Spinal cord (tissue), 10 donors: ENCODE results near the gene AOAH. TPM values are rescaled to one million over a fixed set of nuclear protein-coding genes. Genes with fewer than 3 reads are reported as not detected.
"Not testable (repeated sequence)": the region's sequence is repeated elsewhere in the genome, so short reads cannot be mapped to it uniquely, and the experiment has no call there.

ENCODE experiments used
- DNase-seq, 6 donors: peaks; one replicate each; pipeline versions ENCODE4 v3.0.0 to v3.0.0-alpha.2; 2013 to 2015; ENCODE audit warnings: low spot score in 6 of 6, low read depth in 4 of 6
- H3K27ac ChIP-seq: one replicate; pipeline ENCODE4 v1.5.1; 2013; ENCODE audit warnings: low read depth, low read length, control low read depth
- H3K27me3 ChIP-seq: one replicate; pipeline ENCODE4 v1.6.1; 2013; ENCODE audit warnings: low read length; ENCODE audit not compliant: control insufficient read depth, insufficient read depth
- H3K36me3 ChIP-seq: one replicate; pipeline ENCODE4 v1.6.1; 2013; ENCODE audit warnings: low read length; ENCODE audit not compliant: control insufficient read depth, insufficient read depth
- H3K4me1 ChIP-seq: one replicate; pipeline ENCODE4 v1.6.1; 2013; ENCODE audit warnings: low read length; ENCODE audit not compliant: control insufficient read depth, insufficient read depth
- H3K4me3 ChIP-seq: one replicate; pipeline ENCODE4 v1.5.1; 2013; ENCODE audit warnings: low read depth, low read length, control low read depth
- H3K9me3 ChIP-seq: one replicate; pipeline ENCODE4 v1.6.1; 2013; ENCODE audit warnings: low read length; ENCODE audit not compliant: control insufficient read depth, insufficient read depth
- WGBS: methylation state at CpG from one replicate; pipeline ENCODE4 v1.1.5; 2013; ENCODE audit warnings: missing lambda C conversion rate; ENCODE audit not compliant: insufficient coverage; 5-methylcytosine and 5-hydroxymethylcytosine counted together
- polyA plus RNA-seq, 2 donors: library from polyadenylated mRNA; unstranded; fragments of 120-200 nt; gene quantifications; one replicate each; pipeline ENCODE4 v1.2.1, GENCODE V29; 2013; ENCODE audit not compliant: insufficient read length in 2 of 2
- total RNA-seq, 2 donors: library from RNA; depleted of rRNA in 1 of 2; stranded (reverse); fragments of 120-200 nt in 1 of 2; fragments of >200 nt in 1 of 2; gene quantifications; one replicate each; pipeline versions ENCODE4 v1.2.3 to v1.2.4, GENCODE V29; 2013 to 2014
- donor health status: healthy.

AOAH gene
- total and polyA plus RNA-seq, 4 donors: 4.2 to 8.1 (median 5.3) TPM

DNA sequence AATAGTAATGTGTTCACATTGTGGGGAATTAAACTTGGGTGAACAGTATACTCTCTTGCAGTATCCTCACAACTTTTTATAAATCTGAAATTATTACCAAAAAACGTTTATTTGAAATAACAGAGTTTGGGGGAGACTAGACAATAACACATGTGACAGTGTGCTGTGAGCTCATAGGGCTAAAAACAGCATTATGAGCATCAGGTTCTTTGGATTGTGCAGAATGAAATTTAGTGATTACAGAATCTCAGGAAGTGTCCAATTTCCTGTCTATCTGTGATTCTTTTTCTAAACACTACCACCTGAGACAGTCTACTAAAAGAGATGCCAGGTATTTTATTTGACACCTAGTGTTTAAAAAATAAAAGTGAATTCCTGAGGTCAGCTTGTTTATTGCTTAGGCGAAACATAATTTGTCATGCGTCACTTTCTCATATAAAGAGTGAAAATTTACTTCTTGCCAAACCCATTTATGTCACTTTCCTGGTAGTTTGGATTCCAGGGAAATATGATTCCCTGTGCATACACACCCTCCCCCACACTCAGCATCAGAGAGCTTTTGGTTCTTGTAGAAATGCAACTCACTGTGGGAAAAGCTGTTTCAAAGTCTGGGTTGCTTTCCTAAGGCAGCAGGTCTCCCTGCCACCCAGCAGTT lies 71.2 kb downstream of the AOAH start:
- Histone ChIP-seq H3K4me3 (no peak overlapping the region), H3K9me3 (no peaks in the 10 kb centered on the region), H3K4me1 (no peaks in the 10 kb centered on the region), H3K27ac (no peak overlapping the region), H3K36me3 (no peaks in the 10 kb centered on the region), H3K27me3 (no peaks in the 10 kb centered on the region)
- no peak for DNase-seq
- no CpG with 5 or more reads among the region's 3 CpGs for WGBS

DNA sequence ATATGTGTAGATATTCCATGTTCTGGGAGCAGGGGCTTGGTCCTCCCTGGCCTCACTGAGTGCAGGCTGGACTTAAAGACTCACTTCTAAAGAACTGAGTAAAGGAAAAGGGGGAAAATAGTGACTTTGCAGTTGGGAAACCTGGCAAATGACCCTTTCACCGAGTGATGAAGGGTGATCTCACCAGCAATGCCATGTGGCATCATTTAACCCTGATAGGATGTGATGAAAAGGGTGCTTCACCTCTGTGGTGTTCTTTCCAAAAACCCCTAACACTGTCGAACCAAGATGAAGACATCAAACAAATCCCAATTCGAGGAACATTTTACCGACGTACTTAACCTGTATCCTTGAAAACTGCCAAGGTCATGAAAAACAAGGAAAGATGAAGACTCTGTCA lies 71.9 kb downstream of the AOAH start:
- Histone ChIP-seq H3K36me3 (no peaks in the 10 kb centered on the region), H3K4me1 (no peaks in the 10 kb centered on the region), H3K27ac (no peak overlapping the region), H3K4me3 (no peak overlapping the region), H3K27me3 (no peaks in the 10 kb centered on the region), H3K9me3 (no peaks in the 10 kb centered on the region)
- 92% methylated on average over 2 of the region's 5 CpGs for WGBS
- DNase-seq: no peak

DNA sequence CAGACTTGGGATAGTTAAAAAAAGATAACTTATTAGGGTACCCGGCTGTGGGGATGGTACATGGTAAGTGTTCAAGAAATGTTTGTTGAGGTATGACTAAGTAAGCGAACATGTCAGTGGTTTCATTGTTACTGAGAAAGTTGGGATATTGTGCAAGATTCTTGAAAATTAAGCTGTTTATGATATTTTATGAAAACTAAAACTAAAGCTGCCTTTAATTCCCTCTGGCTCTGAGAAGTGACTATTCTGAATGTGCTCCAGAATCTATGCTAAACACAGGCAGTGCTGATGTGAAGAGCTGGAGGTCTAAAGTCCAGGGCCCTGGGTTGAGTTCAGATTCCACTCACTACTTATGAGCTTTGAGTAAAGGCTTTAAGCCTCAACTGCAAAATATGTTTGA lies 72.9 kb downstream of the AOAH start:
- no peaks in the 10 kb centered on the region for H3K4me1 ChIP-seq
- H3K27ac ChIP-seq: no peak overlapping the region
- H3K9me3 ChIP-seq: no peaks in the 10 kb centered on the region
- H3K4me3 ChIP-seq: no peak overlapping the region
- no peaks in the 10 kb centered on the region for H3K36me3 ChIP-seq
- DNase-seq: no peak
- 100% methylated on average over 1 of the region's 2 CpGs for WGBS
- no peaks in the 10 kb centered on the region for H3K27me3 ChIP-seq

DNA sequence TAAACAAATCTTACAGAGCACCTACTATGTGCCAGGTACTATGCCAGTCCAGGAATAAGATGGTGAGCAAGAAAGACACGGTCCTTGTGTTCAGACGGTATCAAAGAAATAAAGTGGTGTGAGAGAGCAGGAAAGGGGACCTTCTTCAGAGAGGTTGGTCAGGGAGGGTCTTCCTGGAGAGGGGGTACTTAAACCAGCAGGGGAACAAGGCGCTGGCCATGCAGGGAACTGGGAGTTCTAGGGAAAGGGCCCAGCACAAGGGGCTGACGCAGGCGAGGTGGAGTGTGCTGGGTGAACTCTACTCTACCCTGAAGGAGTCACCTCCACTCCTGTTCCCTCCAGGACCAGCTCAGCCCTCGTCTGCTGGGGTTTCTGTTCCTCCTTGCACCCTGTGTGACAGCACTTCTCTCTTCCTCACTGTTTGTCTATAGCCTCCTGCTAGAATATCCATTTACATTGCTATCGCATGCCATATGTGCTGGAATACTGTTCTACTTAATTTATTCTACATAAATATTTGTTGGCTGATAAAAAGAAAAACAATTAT lies 73.5 kb downstream of the AOAH start:
- Histone ChIP-seq H3K4me3 (no peak overlapping the region), H3K36me3 (no peaks in the 10 kb centered on the region), H3K9me3 (no peaks in the 10 kb centered on the region), H3K4me1 (no peaks in the 10 kb centered on the region), H3K27me3 (no peaks in the 10 kb centered on the region), H3K27ac (no peak overlapping the region)
- 67% methylated on average over 6 of the region's 7 CpGs for WGBS
- no peak for DNase-seq

DNA sequence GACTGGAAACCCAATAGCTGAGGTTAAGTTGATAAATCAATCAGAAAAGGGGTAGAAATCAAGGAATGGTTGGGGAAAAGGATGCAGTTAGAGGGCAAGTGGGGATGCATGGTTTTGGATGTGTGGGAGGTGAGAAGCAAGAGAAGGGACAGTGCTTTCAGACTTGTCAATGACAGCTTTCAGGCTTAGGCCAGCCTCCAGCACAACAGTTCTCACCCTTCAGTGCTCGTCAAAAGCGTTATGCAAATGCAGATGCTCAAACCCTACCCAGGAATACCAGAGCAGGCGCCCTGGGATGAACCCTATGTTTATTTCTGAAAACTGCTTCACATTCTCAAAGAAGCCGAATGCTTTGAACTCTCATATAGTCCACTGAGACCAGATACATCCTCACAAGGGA lies 74.0 kb downstream of the AOAH start:
- H3K9me3 ChIP-seq: no peaks in the 10 kb centered on the region
- peak in 1 of 6 donors; percentile 16 for DNase-seq
- H3K4me3 ChIP-seq: no peak overlapping the region
- H3K27me3 ChIP-seq: no peaks in the 10 kb centered on the region
- H3K4me1 ChIP-seq: no peaks in the 10 kb centered on the region
- H3K36me3 ChIP-seq: no peaks in the 10 kb centered on the region
- H3K27ac ChIP-seq: no peak overlapping the region
- 90% methylated on average over 2 of the region's 4 CpGs for WGBS

DNA sequence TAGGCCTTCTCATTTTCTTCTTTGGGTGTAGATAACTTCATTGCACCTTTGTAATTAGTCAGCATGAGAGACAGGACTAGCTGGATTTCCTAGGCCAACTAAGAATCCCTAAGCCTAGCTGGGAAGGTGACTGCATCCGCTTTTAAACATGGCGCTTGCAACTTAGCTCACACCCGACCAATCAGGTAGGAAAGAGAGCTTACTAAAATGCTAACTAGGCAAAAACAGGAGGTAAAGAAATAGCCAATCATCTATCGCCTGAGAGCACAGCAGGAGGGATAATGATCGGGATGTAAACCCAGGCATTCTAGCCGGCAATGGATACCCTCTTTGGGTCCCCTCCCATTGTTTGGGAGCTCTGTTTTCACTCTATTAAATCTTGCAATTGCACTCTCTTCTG lies 75.0 kb downstream of the AOAH start:
- H3K36me3 ChIP-seq, H3K9me3 ChIP-seq, H3K4me3 ChIP-seq, H3K27ac ChIP-seq, H3K27me3 ChIP-seq, DNase-seq, H3K4me1 ChIP-seq: not testable (repeated sequence)
- WGBS: 86% methylated on average over 3 of the region's 6 CpGs

DNA sequence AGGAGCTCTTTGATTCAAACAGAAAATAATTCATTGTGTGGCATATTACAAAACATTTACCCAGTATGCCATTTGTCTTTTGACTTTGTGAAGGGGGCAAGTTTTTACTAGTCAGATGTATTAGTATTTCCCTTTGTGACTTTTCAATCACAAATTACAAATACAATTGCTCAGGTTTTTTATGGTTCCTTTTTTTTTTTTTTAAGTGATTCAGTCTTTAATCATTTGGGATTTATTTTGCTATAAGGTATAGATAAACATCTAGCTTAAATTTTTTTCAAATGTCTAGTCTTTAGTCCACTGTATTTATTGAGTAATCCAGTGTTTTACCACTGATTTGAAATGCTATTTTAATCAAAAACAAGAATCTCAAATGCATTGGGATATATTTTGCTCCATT lies 75.9 kb downstream of the AOAH start:
- H3K4me1 ChIP-seq: no peaks in the 10 kb centered on the region
- H3K4me3 ChIP-seq: no peak overlapping the region
- DNase-seq: no peak
- no peak overlapping the region for H3K27ac ChIP-seq
- no peaks in the 10 kb centered on the region for H3K36me3 ChIP-seq
- H3K27me3 ChIP-seq: no peaks in the 10 kb centered on the region
- no peaks in the 10 kb centered on the region for H3K9me3 ChIP-seq

DNA sequence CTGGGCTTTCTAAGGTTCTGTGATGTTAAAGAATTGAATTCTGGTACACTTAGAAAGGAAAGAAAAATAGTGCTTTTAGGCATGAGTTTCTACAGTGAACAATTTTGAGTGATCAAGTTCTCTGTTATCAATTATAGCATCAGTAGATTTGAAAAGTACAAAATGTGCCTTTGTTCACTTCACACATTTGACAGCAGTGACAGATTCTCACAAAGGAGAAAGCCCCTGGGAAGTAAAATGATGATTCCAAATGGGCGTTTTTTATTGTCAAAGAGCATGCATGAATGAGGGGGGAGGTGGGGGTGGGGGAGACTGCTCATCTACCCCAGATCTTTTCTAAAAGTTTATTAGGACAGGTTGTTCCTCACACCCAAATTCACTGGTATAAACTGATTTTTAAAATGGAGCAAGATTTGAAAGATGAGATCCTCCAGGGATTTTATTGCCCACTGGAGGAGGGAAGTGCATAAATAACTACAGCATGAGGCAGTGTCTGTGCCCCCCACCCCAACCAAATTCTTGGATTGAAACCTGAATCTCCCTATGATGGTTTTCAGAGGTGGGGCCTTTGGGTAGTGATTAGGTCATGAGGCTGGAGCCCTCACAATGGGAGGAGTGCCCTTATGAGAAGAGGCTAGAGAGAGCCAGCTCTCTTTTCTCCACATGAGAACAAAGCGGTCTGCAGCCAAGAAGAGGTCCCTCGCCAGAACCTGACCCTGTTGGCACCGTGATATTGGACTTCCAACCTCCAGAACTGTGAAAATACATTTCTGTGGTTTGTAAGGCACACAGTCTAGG lies 79.5 kb downstream of the AOAH start:
- no peak for DNase-seq
- WGBS: no CpG with 5 or more reads among the region's 4 CpGs
- Histone ChIP-seq H3K4me3 (no peak overlapping the region), H3K36me3 (no peaks in the 10 kb centered on the region), H3K9me3 (no peaks in the 10 kb centered on the region), H3K27ac (no peak overlapping the region), H3K4me1 (no peaks in the 10 kb centered on the region), H3K27me3 (no peaks in the 10 kb centered on the region)

DNA sequence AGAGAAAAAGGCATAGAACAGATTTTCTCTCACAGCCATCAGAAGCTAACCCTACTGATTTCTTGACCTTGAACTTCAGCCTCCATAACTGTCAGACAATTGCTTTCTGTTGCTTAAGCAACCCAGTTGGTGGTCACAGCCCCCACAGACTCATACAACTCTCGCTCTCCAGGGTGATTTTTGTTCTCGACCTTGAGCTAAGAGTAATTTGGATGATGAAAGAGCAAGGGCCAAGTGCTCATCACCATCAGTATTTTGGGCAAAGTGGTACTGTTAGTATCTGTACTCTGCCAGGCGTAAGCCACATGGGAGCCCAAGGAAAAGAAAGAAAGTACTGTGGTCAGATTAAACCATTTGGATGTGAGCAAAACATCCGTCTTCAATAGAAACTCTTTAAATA lies 81.9 kb downstream of the AOAH start:
- Histone ChIP-seq H3K27ac (no peak overlapping the region), H3K27me3 (no peaks in the 10 kb centered on the region), H3K9me3 (no peaks in the 10 kb centered on the region), H3K4me1 (no peaks in the 10 kb centered on the region), H3K36me3 (no peaks in the 10 kb centered on the region), H3K4me3 (no peak overlapping the region)
- DNase-seq: no peak
- WGBS: no CpG with 5 or more reads among the region's 4 CpGs

DNA sequence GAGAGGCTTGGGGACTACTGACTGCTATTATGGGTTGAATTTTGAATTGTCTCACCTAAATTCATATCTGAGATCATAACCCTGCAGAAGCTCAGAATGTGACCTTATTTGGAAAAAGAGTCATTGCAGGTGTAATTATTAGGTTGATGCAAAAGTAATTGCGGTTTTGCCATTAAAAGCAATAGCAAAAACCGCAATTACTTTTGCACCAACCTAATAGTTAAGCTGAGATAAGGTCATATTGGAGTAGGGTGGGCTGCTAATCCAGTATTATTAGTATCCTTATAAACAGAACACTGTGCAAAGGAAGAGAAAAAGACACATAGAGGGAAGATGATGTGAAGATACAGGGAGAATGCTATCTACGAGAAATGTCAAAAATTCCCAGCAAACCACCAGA lies 82.3 kb downstream of the AOAH start:
- no peak overlapping the region for H3K4me3 ChIP-seq
- H3K9me3 ChIP-seq: no peaks in the 10 kb centered on the region
- DNase-seq: no peak
- no peaks in the 10 kb centered on the region for H3K27me3 ChIP-seq
- no peaks in the 10 kb centered on the region for H3K4me1 ChIP-seq
- WGBS: no CpG with 5 or more reads among the region's 3 CpGs
- no peaks in the 10 kb centered on the region for H3K36me3 ChIP-seq
- no peak overlapping the region for H3K27ac ChIP-seq
